ENCODE data around the gene KCNMB1.

GRCh38 chr5:170389550-170389892 lies 354 bp upstream of the KCNMB1 start:
- TF ChIP-seq ZNF274 (IDR thresholded peaks at IDR 0.05; ENCODE audit: low read depth, low read length) (no peak), SUZ12 (IDR thresholded peaks at IDR 0.05; ENCODE audit: extremely low read depth, insufficient read depth, insufficient read length) (no peak)

Data from NT2/D1 (cell line).